ENCODE measurements around the gene CD48.
"Not testable (repeated sequence)": the region's sequence is repeated elsewhere in the genome, so short reads cannot be mapped to it uniquely, and the experiment has no call there.

The CD48 gene

GRCh38 chr1:160740133-160740688, 28.6 kb upstream of the CD48 start:
- Histone ChIP-seq H3K9ac (ENCODE audit: low read length) (no peak overlapping the region), H3K27me3 (ENCODE audit: control insufficient read depth, insufficient read depth, low read length) (no peaks in the 10 kb centered on the region), H3K36me3 (ENCODE audit: control insufficient read depth, low read depth, low read length) (no peaks in the 10 kb centered on the region), H3K9me3 (ENCODE audit: control insufficient read depth, low read depth, low read length) (no peaks in the 10 kb centered on the region), H3K4me3 (ENCODE audit: low read length) (no peak overlapping the region), H3K27ac (ENCODE audit: low read length) (no peak overlapping the region), H3K4me1 (ENCODE audit: control insufficient read depth, low read depth, low read length) (no peaks in the 10 kb centered on the region)

- Histone ChIP-seq H3K27me3 (ENCODE audit: control insufficient read depth, insufficient read depth, low read length) (no peaks in the 10 kb centered on the region), H3K9me3 (ENCODE audit: control insufficient read depth, low read depth, low read length) (no peaks in the 10 kb centered on the region), H3K4me3 (ENCODE audit: low read length) (no peak within 1 kb of the TSS), H3K36me3 (ENCODE audit: control insufficient read depth, low read depth, low read length) (no peaks in the 10 kb centered on the region), H3K4me1 (ENCODE audit: control insufficient read depth, low read depth, low read length) (no peaks in the 10 kb centered on the region), H3K9ac (ENCODE audit: low read length) (no peak within 1 kb of the TSS), H3K27ac (ENCODE audit: low read length) (no peak within 1 kb of the TSS)
Measured at GRCh38 chr1:160739098-160739511, 27.5 kb upstream of the CD48 start, which contains the start of gene SLAMF7. SLAMF7 (plus strand) TSS chr1:160739247; CDS start chr1:160739302, 55 bp downstream.

GRCh38 chr1:160738271-160738670, 26.6 kb upstream of the CD48 start:
- no peak overlapping the region for H3K9ac ChIP-seq (ENCODE audit: low read length)
- no peaks in the 10 kb centered on the region for H3K4me1 ChIP-seq (ENCODE audit: control insufficient read depth, low read depth, low read length)
- H3K27me3 ChIP-seq (ENCODE audit: control insufficient read depth, insufficient read depth, low read length): no peaks in the 10 kb centered on the region
- no peak overlapping the region for H3K4me3 ChIP-seq (ENCODE audit: low read length)
- H3K36me3 ChIP-seq (ENCODE audit: control insufficient read depth, low read depth, low read length): no peaks in the 10 kb centered on the region
- no peak overlapping the region for H3K27ac ChIP-seq (ENCODE audit: low read length)
- H3K9me3 ChIP-seq (ENCODE audit: control insufficient read depth, low read depth, low read length): no peaks in the 10 kb centered on the region

GRCh38 chr1:160734301-160734700, 22.7 kb upstream of the CD48 start:
- Histone ChIP-seq H3K9me3 (ENCODE audit: control insufficient read depth, low read depth, low read length) (no peaks in the 10 kb centered on the region), H3K9ac (ENCODE audit: low read length) (no peak overlapping the region), H3K27me3 (ENCODE audit: control insufficient read depth, insufficient read depth, low read length) (no peaks in the 10 kb centered on the region), H3K4me3 (ENCODE audit: low read length) (no peak overlapping the region), H3K4me1 (ENCODE audit: control insufficient read depth, low read depth, low read length) (no peaks in the 10 kb centered on the region), H3K27ac (ENCODE audit: low read length) (no peak overlapping the region), H3K36me3 (ENCODE audit: control insufficient read depth, low read depth, low read length) (no peaks in the 10 kb centered on the region)

- no peak overlapping the region for H3K27ac ChIP-seq (ENCODE audit: low read length)
Measured at GRCh38 chr1:160733898-160734297, 22.3 kb upstream of the CD48 start.

GRCh38 chr1:160731990-160732389, 20.4 kb upstream of the CD48 start:
- no peak overlapping the region for H3K27ac ChIP-seq (ENCODE audit: low read length)
- no peaks in the 10 kb centered on the region for H3K9me3 ChIP-seq (ENCODE audit: control insufficient read depth, low read depth, low read length)
- H3K4me1 ChIP-seq (ENCODE audit: control insufficient read depth, low read depth, low read length): no peaks in the 10 kb centered on the region
- no peak overlapping the region for H3K9ac ChIP-seq (ENCODE audit: low read length)
- H3K36me3 ChIP-seq (ENCODE audit: control insufficient read depth, low read depth, low read length): no peaks in the 10 kb centered on the region
- H3K4me3 ChIP-seq (ENCODE audit: low read length): no peak overlapping the region
- no peaks in the 10 kb centered on the region for H3K27me3 ChIP-seq (ENCODE audit: control insufficient read depth, insufficient read depth, low read length)

More at GRCh38 chr1:160733898-160734297, 22.3 kb upstream of the CD48 start:
- Histone ChIP-seq H3K4me1 (ENCODE audit: control insufficient read depth, low read depth, low read length) (no peaks in the 10 kb centered on the region), H3K27me3 (ENCODE audit: control insufficient read depth, insufficient read depth, low read length) (no peaks in the 10 kb centered on the region), H3K4me3 (ENCODE audit: low read length) (no peak overlapping the region), H3K9ac (ENCODE audit: low read length) (no peak overlapping the region), H3K9me3 (ENCODE audit: control insufficient read depth, low read depth, low read length) (no peaks in the 10 kb centered on the region), H3K36me3 (ENCODE audit: control insufficient read depth, low read depth, low read length) (no peaks in the 10 kb centered on the region)

- not testable (repeated sequence) for H3K9me3 ChIP-seq (ENCODE audit: control insufficient read depth, low read depth, low read length); H3K4me3 ChIP-seq (ENCODE audit: low read length); H3K36me3 ChIP-seq (ENCODE audit: control insufficient read depth, low read depth, low read length); H3K4me1 ChIP-seq (ENCODE audit: control insufficient read depth, low read depth, low read length); H3K27ac ChIP-seq (ENCODE audit: low read length); H3K9ac ChIP-seq (ENCODE audit: low read length); H3K27me3 ChIP-seq (ENCODE audit: control insufficient read depth, insufficient read depth, low read length)
Measured at GRCh38 chr1:160731564-160731963, 19.9 kb upstream of the CD48 start.

GRCh38 chr1:160727316-160727640, 15.7 kb upstream of the CD48 start:
- Histone ChIP-seq H3K36me3 (ENCODE audit: control insufficient read depth, low read depth, low read length) (no peaks in the 10 kb centered on the region), H3K4me3 (ENCODE audit: low read length) (no peak overlapping the region), H3K9ac (ENCODE audit: low read length) (no peak overlapping the region), H3K9me3 (ENCODE audit: control insufficient read depth, low read depth, low read length) (no peaks in the 10 kb centered on the region), H3K27me3 (ENCODE audit: control insufficient read depth, insufficient read depth, low read length) (no peaks in the 10 kb centered on the region), H3K27ac (ENCODE audit: low read length) (no peak overlapping the region), H3K4me1 (ENCODE audit: control insufficient read depth, low read depth, low read length) (peaks cover 9% of the 10 kb centered on the region)

GRCh38 chr1:160726498-160727315, 15.1 kb upstream of the CD48 start:
- Histone ChIP-seq H3K4me3 (ENCODE audit: low read length) (no peak overlapping the region), H3K36me3 (ENCODE audit: control insufficient read depth, low read depth, low read length) (no peaks in the 10 kb centered on the region), H3K9me3 (ENCODE audit: control insufficient read depth, low read depth, low read length) (no peaks in the 10 kb centered on the region), H3K27me3 (ENCODE audit: control insufficient read depth, insufficient read depth, low read length) (no peaks in the 10 kb centered on the region), H3K4me1 (ENCODE audit: control insufficient read depth, low read depth, low read length) (peaks cover 9% of the 10 kb centered on the region), H3K9ac (ENCODE audit: low read length) (no peak overlapping the region), H3K27ac (ENCODE audit: low read length) (no peak overlapping the region)

GRCh38 chr1:160726114-160726497, 14.5 kb upstream of the CD48 start:
- Histone ChIP-seq H3K27ac (ENCODE audit: low read length) (no peak overlapping the region), H3K9me3 (ENCODE audit: control insufficient read depth, low read depth, low read length) (no peaks in the 10 kb centered on the region), H3K36me3 (ENCODE audit: control insufficient read depth, low read depth, low read length) (no peaks in the 10 kb centered on the region), H3K4me1 (ENCODE audit: control insufficient read depth, low read depth, low read length) (peaks cover 9% of the 10 kb centered on the region), H3K9ac (ENCODE audit: low read length) (no peak overlapping the region), H3K4me3 (ENCODE audit: low read length) (no peak overlapping the region), H3K27me3 (ENCODE audit: control insufficient read depth, insufficient read depth, low read length) (no peaks in the 10 kb centered on the region)

- no peak overlapping the region for H3K9ac ChIP-seq (ENCODE audit: low read length)
- H3K27me3 ChIP-seq (ENCODE audit: control insufficient read depth, insufficient read depth, low read length): no peaks in the 10 kb centered on the region
- no peaks in the 10 kb centered on the region for H3K9me3 ChIP-seq (ENCODE audit: control insufficient read depth, low read depth, low read length)
- H3K27ac ChIP-seq (ENCODE audit: low read length): no peak overlapping the region
- H3K4me1 ChIP-seq (ENCODE audit: control insufficient read depth, low read depth, low read length): peaks cover 9% of the 10 kb centered on the region
- no peak overlapping the region for H3K4me3 ChIP-seq (ENCODE audit: low read length)
- H3K36me3 ChIP-seq (ENCODE audit: control insufficient read depth, low read depth, low read length): no peaks in the 10 kb centered on the region
Measured at GRCh38 chr1:160724465-160725242, 13.0 kb upstream of the CD48 start.

All from iPS-18a (cell line).